Measurements from ENCODE around the gene PPP1CB.

GRCh38 chr2:28736034-28736433 lies 15.6 kb upstream of the PPP1CB start:
- TF ChIP-seq CTCF (IDR thresholded peaks at IDR 0.05) (no peak), POLR2A (IDR thresholded peaks at IDR 0.05) (no peak)

Data from esophagus squamous epithelium (tissue), 4 donors.